ENCODE data around the gene TCIRG1. TPM values are rescaled to one million over a fixed set of nuclear protein-coding genes. Genes with fewer than 3 reads are reported as not detected.

Gene TCIRG1
- total and polyA plus RNA-seq, 2 of the 13 experiments (the other 11 are each of a cell fraction or from before 2014, with no cell fraction given) = 48.0 to 69.6 TPM

GRCh38 chr11:68012843-68013610, 25.8 kb upstream of the TCIRG1 start (continued):
- TF ChIP-seq CBX2 (IDR thresholded peaks at IDR 0.05; ENCODE audit: low read depth, low read length) (no peak), CBX2 (CRISPR knock-in tag; IDR thresholded peaks at IDR 0.05; ENCODE audit: low read depth) (no peak), SRSF4 (IDR thresholded peaks at IDR 0.05; ENCODE audit: low read depth, low read length, poor library complexity, severe bottlenecking) (no peak), ZNF660 (CRISPR knock-in tag; IDR thresholded peaks at IDR 0.05; ENCODE audit: borderline replicate concordance, low read depth) (no peak), BRD4 (CRISPR knock-in tag; IDR thresholded peaks at IDR 0.05) (0 out of 2 replicates have a peak, but pooled peaks have one; percentile 17), SMAD1 (CRISPR knock-in tag; IDR thresholded peaks at IDR 0.05; ENCODE audit: borderline replicate concordance, low read depth) (no peak), ZNF292 (CRISPR knock-in tag; IDR thresholded peaks at IDR 0.05; ENCODE audit: borderline replicate concordance, low read depth) (no peak), ZNF354B (CRISPR knock-in tag; IDR thresholded peaks at IDR 0.05) (no peak), NCOR1 (IDR thresholded peaks at IDR 0.05; ENCODE audit: borderline replicate concordance, low read length) (peak; percentile 54; the same call in 1 of the 2 replicates), KLF9 (CRISPR knock-in tag; IDR thresholded peaks at IDR 0.05; ENCODE audit: low read depth) (no peak), ZNF367 (CRISPR knock-in tag; IDR thresholded peaks at IDR 0.05; ENCODE audit: borderline replicate concordance) (no peak)

- no peak overlapping the region for H2AFZ ChIP-seq (ENCODE audit: low read length)
- BruUV-seq (replicated peaks) = no TSS peak
- H3K9ac ChIP-seq (ENCODE audit: insufficient read depth, low read depth, low read length) = peak overlapping the region; percentile 56
- H3K27me3 ChIP-seq (ENCODE audit: control insufficient read depth in 1 of 2, insufficient read depth in 2 of 2, low read length in 2 of 2) = no peaks in the 10 kb centered on the region
- H4K20me1 ChIP-seq (ENCODE audit: insufficient read depth, low read length) = no peaks in the 10 kb centered on the region
- H3K79me2 ChIP-seq (ENCODE audit: insufficient read depth, low read length) = no peaks in the 10 kb centered on the region
- peak overlapping the region; percentile 74 for H3K27ac ChIP-seq (ENCODE audit: extremely low read length, insufficient read depth, low read length)
- ATAC-seq = no peak
- H3K4me2 ChIP-seq (ENCODE audit: low read depth, low read length) = peak overlapping the region; percentile 52
- 58% methylated on average over 2 of the region's 14 CpGs for WGBS (ENCODE audit: low lambda C conversion rate)
- no peaks in the 10 kb centered on the region for H3K9me3 ChIP-seq (ENCODE audit: low read length)
- in situ Hi-C loops (cut with HindIII; ENCODE audit: extremely low pct_ligation_motif_present, low pct_unique_long_range_greater_than_20kb) (no loop called here), intact Hi-C loops (cut with micrococcal nuclease; ENCODE audit: unreplicated experiment) (no loop called here)
- no peaks in the 10 kb centered on the region for H3K36me3 ChIP-seq (replicated peaks in 1 of 2; ENCODE audit: control insufficient read depth in 1 of 2, insufficient read depth in 2 of 2, low read length in 2 of 2)
- peaks cover 95% of the 10 kb centered on the region for H3K4me1 ChIP-seq (ENCODE audit: insufficient read depth, low read length)
- ChIA-PET POLR2A (interaction anchor here (0.9 to 1.5 kb wide), 2 partner anchors 8 to 25 kb away, joined by 3 to 15 read pairs; partner anchors contain the start of gene TCIRG1), CTCF (ENCODE audit: low intra/inter-chr PET ratio, low total read pairs) (no interaction called here)
- DNase-seq (ENCODE audit: low spot score) = no peak
- peak overlapping the region in 1 of 3 experiments; percentile 18; a peak in 1 of 6 replicates for H3K4me3 ChIP-seq (replicated peaks in 1 of 3; ENCODE audit: insufficient read depth in 1 of 3, low read depth in 2 of 3, low read length in 3 of 3)
- FAIRE-seq = no peak
- TF ChIP-seq ZFP91 (CRISPR knock-in tag; IDR thresholded peaks at IDR 0.05; ENCODE audit: borderline replicate concordance) (peak; percentile 47; the same call in 1 of the 2 replicates), ZBTB37 (CRISPR knock-in tag; IDR thresholded peaks at IDR 0.05) (no peak), ZSCAN31 (CRISPR knock-in tag; IDR thresholded peaks at IDR 0.05; ENCODE audit: low read depth) (0 out of 2 replicates have a peak, but pooled peaks have one; percentile 27), ZC3H13 (CRISPR knock-in tag; IDR thresholded peaks at IDR 0.05) (0 out of 2 replicates have a peak, but pooled peaks have one; percentile 32), MTERF4 (CRISPR knock-in tag; IDR thresholded peaks at IDR 0.05) (no peak)
Observed at GRCh38 chr11:68013611-68014156, 25.1 kb upstream of the TCIRG1 start.

Data from HepG2 (cell line).